Tibial nerve (tissue), 3 donors: ENCODE measurements around the gene TRABD2B.

ENCODE experiments used
- POLR2A ChIP-seq, 2 donors: fragments of 450-650 bp; IDR thresholded peaks; one replicate each; pipeline ENCODE4 v1.6.1; 2017; ENCODE audit warnings: antibody characterized with exemption in 2 of 2, mild to moderate bottlenecking in 2 of 2, moderate library complexity in 2 of 2
- TF ChIP-seq, protein P1 (sequence below), 5 experiments: fragments of 200-600 bp in 3 of 5; fragments of 450-650 bp in 2 of 5; sonication (generic) in 3 of 5; IDR thresholded peaks; one replicate each; pipeline ENCODE4 v1.5.1; 2016 to 2019; ENCODE audit warnings: antibody characterized with exemption in 5 of 5, mild to moderate bottlenecking in 3 of 5, moderate library complexity in 2 of 5

- no peak for TF ChIP-seq POLR2A (IDR thresholded peaks at IDR 0.05)
- TF ChIP-seq, protein P1, sequence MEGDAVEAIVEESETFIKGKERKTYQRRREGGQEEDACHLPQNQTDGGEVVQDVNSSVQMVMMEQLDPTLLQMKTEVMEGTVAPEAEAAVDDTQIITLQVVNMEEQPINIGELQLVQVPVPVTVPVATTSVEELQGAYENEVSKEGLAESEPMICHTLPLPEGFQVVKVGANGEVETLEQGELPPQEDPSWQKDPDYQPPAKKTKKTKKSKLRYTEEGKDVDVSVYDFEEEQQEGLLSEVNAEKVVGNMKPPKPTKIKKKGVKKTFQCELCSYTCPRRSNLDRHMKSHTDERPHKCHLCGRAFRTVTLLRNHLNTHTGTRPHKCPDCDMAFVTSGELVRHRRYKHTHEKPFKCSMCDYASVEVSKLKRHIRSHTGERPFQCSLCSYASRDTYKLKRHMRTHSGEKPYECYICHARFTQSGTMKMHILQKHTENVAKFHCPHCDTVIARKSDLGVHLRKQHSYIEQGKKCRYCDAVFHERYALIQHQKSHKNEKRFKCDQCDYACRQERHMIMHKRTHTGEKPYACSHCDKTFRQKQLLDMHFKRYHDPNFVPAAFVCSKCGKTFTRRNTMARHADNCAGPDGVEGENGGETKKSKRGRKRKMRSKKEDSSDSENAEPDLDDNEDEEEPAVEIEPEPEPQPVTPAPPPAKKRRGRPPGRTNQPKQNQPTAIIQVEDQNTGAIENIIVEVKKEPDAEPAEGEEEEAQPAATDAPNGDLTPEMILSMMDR (IDR thresholded peaks at IDR 0.05): no peak
Measured at GRCh38 chr1:47964636-47965035, 32.5 kb downstream of the TRABD2B start.
